GM23338 (cell line): Measurements from ENCODE around the gene MYG1. TPM values are rescaled to one million over a fixed set of nuclear protein-coding genes. Genes with fewer than 3 reads are reported as not detected.
A peak's percentile ranks its signal among the peaks of the same experiment; 100 is the strongest.

ENCODE experiments used
- ATAC-seq: fragments of 200-7000 bp; cut with Tn5 transposase; 3 replicates; pipeline ENCODE4 v1.9.1; 2020
- DNase-seq: peaks from one replicate; pipeline ENCODE4 v3.0.0-alpha.2; 2015; ENCODE audit warnings: low spot score
- H2AFZ ChIP-seq: fragments of 200-600 bp; sonication (generic); 2 replicates; pipeline ENCODE4 v1.8.0; 2016; ENCODE audit warnings: antibody characterized with exemption, mild to moderate bottlenecking, moderate library complexity
- H3F3A ChIP-seq: fragments of 200-600 bp; sonication (generic); replicated peaks from 2 replicates; pipeline ENCODE4 v1.8.0; 2017; ENCODE audit warnings: antibody characterized with exemption, mixed run types, low read depth
- H3K27ac ChIP-seq: fragments of 200-600 bp; sonication (generic); 2 replicates; pipeline ENCODE4 v1.6.1; 2016; ENCODE audit warnings: low read depth
- H3K27me3 ChIP-seq: fragments of 200-600 bp; sonication (generic); 2 replicates; pipeline ENCODE4 v1.8.0; 2016; ENCODE audit warnings: mild to moderate bottlenecking, mixed run types, moderate library complexity; ENCODE audit not compliant: insufficient read depth
- H3K36me3 ChIP-seq: fragments of 200-600 bp; sonication (generic); 2 replicates; pipeline ENCODE4 v1.8.0; 2016; ENCODE audit warnings: mild to moderate bottlenecking; ENCODE audit not compliant: insufficient read depth
- H3K4me1 ChIP-seq: fragments of 200-600 bp; sonication (generic); 2 replicates; pipeline ENCODE4 v1.8.0; 2016; ENCODE audit warnings: mild to moderate bottlenecking, moderate library complexity; ENCODE audit not compliant: insufficient read depth
- H3K4me2 ChIP-seq: fragments of 200-600 bp; sonication (generic); 2 replicates; pipeline ENCODE4 v1.7.1; 2017; ENCODE audit warnings: mixed run types
- H3K4me3 ChIP-seq: fragments of 200-600 bp; sonication (generic); 2 replicates; pipeline ENCODE4 v1.6.1; 2016; ENCODE audit warnings: mixed run types
- H3K79me2 ChIP-seq: fragments of 200-600 bp; sonication (generic); replicated peaks from 2 replicates; pipeline ENCODE4 v1.8.0; 2017; ENCODE audit warnings: mild to moderate bottlenecking; ENCODE audit not compliant: insufficient read depth
- H3K9me2 ChIP-seq: fragments of 200-600 bp; sonication (generic); 2 replicates; pipeline ENCODE4 v1.8.0; 2017; ENCODE audit not compliant: insufficient read depth
- H4K20me1 ChIP-seq: fragments of 200-600 bp; sonication (generic); replicated peaks from 2 replicates; pipeline ENCODE4 v1.8.0; 2017; ENCODE audit warnings: mild to moderate bottlenecking; ENCODE audit not compliant: insufficient read depth
- H3K27ac Mint-ChIP-seq: 2 replicates; pipeline ENCODE4 v1.8.0; 2020; ENCODE audit warnings: inconsistent platforms, mild to moderate bottlenecking, moderate library complexity, mixed read lengths
- H3K27me3 Mint-ChIP-seq: 3 replicates; pipeline ENCODE4 v1.8.0; 2022; ENCODE audit warnings: low read depth, mild to moderate bottlenecking, moderate library complexity, mixed read lengths, inconsistent platforms; ENCODE audit not compliant: insufficient read depth, poor library complexity
- H3K36me3 Mint-ChIP-seq: 3 replicates; pipeline ENCODE4 v1.8.0; 2021; ENCODE audit warnings: low read depth, mild to moderate bottlenecking, inconsistent platforms, moderate library complexity, mixed read lengths
- H3K4me1 Mint-ChIP-seq: 3 replicates; pipeline ENCODE4 v1.8.0; 2020; ENCODE audit warnings: mild to moderate bottlenecking, inconsistent platforms, mixed read lengths
- H3K4me3 Mint-ChIP-seq: 3 replicates; pipeline ENCODE4 v1.8.0; 2021; ENCODE audit warnings: moderate library complexity, mild to moderate bottlenecking, inconsistent platforms, mixed read lengths
- H3K9me3 Mint-ChIP-seq: 3 replicates; pipeline ENCODE4 v1.8.0; 2020; ENCODE audit warnings: moderate library complexity, mild to moderate bottlenecking, inconsistent platforms, mixed read lengths
- CREB1 ChIP-seq: fragments of 250-450 bp; sonication (Bioruptor Pico); IDR thresholded peaks from 2 replicates; pipeline ENCODE4 v1.5.0; 2020; ENCODE audit warnings: low read depth, mild to moderate bottlenecking, moderate library complexity
- EZH2 ChIP-seq: fragments of 200-600 bp; sonication (generic); IDR thresholded peaks from one replicate; pipeline ENCODE4 v1.8.0; 2017; ENCODE audit warnings: antibody characterized with exemption, mild to moderate bottlenecking, low read depth; ENCODE audit not compliant: unreplicated experiment
- EZH2phosphoT487 ChIP-seq: fragments of 200-600 bp; sonication (generic); IDR thresholded peaks from one replicate; pipeline ENCODE4 v1.8.1; 2018; ENCODE audit warnings: antibody characterized with exemption; ENCODE audit not compliant: unreplicated experiment
- JUNB ChIP-seq: IDR thresholded peaks from one replicate; pipeline ENCODE4 v1.6.1; 2016; ENCODE audit warnings: antibody characterized with exemption; ENCODE audit not compliant: unreplicated experiment
- NANOG ChIP-seq: IDR thresholded peaks from 2 replicates; pipeline ENCODE4 v1.6.1; 2016; ENCODE audit warnings: antibody characterized with exemption, borderline replicate concordance
- POLR2AphosphoS5 ChIP-seq: IDR thresholded peaks from 2 replicates; pipeline ENCODE4 v1.6.1; 2016; ENCODE audit warnings: antibody characterized with exemption, low read depth
- STAT1 ChIP-seq: IDR thresholded peaks from one replicate; pipeline ENCODE4 v1.6.1; 2016; ENCODE audit warnings: antibody characterized with exemption; ENCODE audit not compliant: unreplicated experiment
- ZNF114 ChIP-seq: fragments of 250-450 bp; sonication (Bioruptor Pico); IDR thresholded peaks from 2 replicates; pipeline ENCODE4 v1.5.0; 2020; ENCODE audit warnings: mild to moderate bottlenecking, moderate library complexity
- ZNF331 ChIP-seq: fragments of 250-450 bp; sonication (Bioruptor Pico); IDR thresholded peaks from 2 replicates; pipeline ENCODE4 v1.5.0; 2020; ENCODE audit warnings: low read depth, mild to moderate bottlenecking, moderate library complexity
- polyA plus RNA-seq: library from polyadenylated mRNA; unstranded; fragments of >200 nt; fragmentation: Nextera tagmentation; extraction: Ambion mirVana; gene quantifications from 2 replicates; pipeline ENCODE4 v1.2.1, GENCODE V29; 2016
- total RNA-seq: library from RNA; depleted of rRNA; stranded (reverse); fragments of >200 nt; shearing (Covaris generic); gene quantifications from 2 replicates; pipeline ENCODE4 v1.2.3, GENCODE V29; 2014
- TF ChIP-seq, protein P1 (sequence below), 2 experiments: fragments of 200-600 bp in 1 of 2; sonication (generic) in 1 of 2; conservative IDR thresholded peaks; 2 replicates each; pipeline versions ENCODE4 v1.5.1 to v1.6.1; 2016 to 2017; ENCODE audit warnings: antibody characterized with exemption in 2 of 2, low read depth in 2 of 2, mild to moderate bottlenecking in 2 of 2, moderate library complexity in 1 of 2
- TF ChIP-seq, protein P2 (sequence below): IDR thresholded peaks from one replicate; pipeline ENCODE4 v1.6.1; 2018; ENCODE audit warnings: antibody characterized with exemption; ENCODE audit not compliant: unreplicated experiment
- TF ChIP-seq, protein P3 (sequence below): fragments of 250-450 bp; sonication (Bioruptor Pico); IDR thresholded peaks from 2 replicates; pipeline ENCODE4 v1.5.0; 2020; ENCODE audit warnings: mild to moderate bottlenecking, moderate library complexity
- TF ChIP-seq, protein P4 (sequence below): IDR thresholded peaks from 2 replicates; pipeline ENCODE4 v1.6.1; 2016; ENCODE audit warnings: antibody characterized with exemption

Gene MYG1
- total and polyA plus RNA-seq, 2 experiments from 2014 or later = 66.5 to 94.2 TPM

DNA sequence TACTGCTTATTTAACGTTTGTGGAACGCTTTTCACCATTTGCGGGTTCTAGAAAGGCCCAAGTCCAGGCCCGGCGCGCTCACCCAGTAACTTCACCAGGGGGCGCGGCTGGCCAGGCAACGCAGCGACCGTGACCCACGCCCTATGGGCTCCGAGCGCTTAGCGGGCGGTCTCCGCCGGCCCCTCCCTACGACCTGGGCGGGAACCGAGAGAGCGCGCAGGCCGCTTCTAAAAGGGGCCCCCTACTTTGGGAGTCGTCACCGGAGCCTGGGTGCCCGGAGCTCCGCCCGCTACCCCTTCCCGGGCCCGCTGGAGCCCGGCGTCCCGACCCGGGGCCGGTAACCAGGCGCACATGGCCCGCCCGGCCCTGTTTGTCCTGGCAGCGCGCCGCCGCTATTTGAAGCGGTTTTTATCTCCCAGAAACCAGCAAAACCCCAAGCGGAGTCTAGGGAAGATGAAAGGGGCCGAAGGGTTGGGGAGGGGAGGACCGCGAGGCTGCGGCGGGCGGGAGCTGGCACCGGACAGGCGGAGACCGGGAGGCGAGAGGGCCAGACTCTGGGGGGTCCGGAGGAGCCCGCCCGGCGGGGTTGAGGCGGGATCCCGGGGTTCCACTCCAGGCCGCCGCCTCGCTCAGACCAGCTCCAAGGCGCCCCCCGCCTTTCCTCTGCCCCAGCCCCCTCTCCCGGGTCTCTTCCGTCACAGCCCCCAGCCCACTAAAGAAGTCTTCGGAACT lies 25.4 kb downstream of the MYG1 start:
- Histone ChIP-seq H3K4me2 (peak overlapping the region; percentile 85), H3K79me2 (no peaks in the 10 kb centered on the region), H3K9me2 (no peaks in the 10 kb centered on the region), H2AFZ (peak overlapping the region; percentile 98), H4K20me1 (no peaks in the 10 kb centered on the region), H3K4me1 (peaks cover 29% of the 10 kb centered on the region), H3K36me3 (no peaks in the 10 kb centered on the region; the same call in 1 of the 2 replicates), H3K27me3 (peaks cover 78% of the 10 kb centered on the region), H3F3A (peaks cover 16% of the 10 kb centered on the region), H3K4me3 (peak overlapping the region; percentile 85), H3K27ac (no peak overlapping the region)
- ATAC-seq = peak; percentile 51
- no peak for TF ChIP-seq ZNF114 (CRISPR knock-in tag)
- TF ChIP-seq EZH2 = peak; percentile 56
- TF ChIP-seq, protein P1, sequence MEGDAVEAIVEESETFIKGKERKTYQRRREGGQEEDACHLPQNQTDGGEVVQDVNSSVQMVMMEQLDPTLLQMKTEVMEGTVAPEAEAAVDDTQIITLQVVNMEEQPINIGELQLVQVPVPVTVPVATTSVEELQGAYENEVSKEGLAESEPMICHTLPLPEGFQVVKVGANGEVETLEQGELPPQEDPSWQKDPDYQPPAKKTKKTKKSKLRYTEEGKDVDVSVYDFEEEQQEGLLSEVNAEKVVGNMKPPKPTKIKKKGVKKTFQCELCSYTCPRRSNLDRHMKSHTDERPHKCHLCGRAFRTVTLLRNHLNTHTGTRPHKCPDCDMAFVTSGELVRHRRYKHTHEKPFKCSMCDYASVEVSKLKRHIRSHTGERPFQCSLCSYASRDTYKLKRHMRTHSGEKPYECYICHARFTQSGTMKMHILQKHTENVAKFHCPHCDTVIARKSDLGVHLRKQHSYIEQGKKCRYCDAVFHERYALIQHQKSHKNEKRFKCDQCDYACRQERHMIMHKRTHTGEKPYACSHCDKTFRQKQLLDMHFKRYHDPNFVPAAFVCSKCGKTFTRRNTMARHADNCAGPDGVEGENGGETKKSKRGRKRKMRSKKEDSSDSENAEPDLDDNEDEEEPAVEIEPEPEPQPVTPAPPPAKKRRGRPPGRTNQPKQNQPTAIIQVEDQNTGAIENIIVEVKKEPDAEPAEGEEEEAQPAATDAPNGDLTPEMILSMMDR (conservative IDR thresholded peaks at IDR 0.05; ENCODE audit: low read depth in 2 of 2) = peak; percentile 66 to 88
- TF ChIP-seq CREB1 (CRISPR knock-in tag) = 0 out of 2 replicates have a peak, but pooled peaks have one; percentile 41
- TF ChIP-seq ZNF331 (CRISPR knock-in tag) = no peak
- TF ChIP-seq JUNB = no peak
- no peak for TF ChIP-seq STAT1
- TF ChIP-seq, protein P2, sequence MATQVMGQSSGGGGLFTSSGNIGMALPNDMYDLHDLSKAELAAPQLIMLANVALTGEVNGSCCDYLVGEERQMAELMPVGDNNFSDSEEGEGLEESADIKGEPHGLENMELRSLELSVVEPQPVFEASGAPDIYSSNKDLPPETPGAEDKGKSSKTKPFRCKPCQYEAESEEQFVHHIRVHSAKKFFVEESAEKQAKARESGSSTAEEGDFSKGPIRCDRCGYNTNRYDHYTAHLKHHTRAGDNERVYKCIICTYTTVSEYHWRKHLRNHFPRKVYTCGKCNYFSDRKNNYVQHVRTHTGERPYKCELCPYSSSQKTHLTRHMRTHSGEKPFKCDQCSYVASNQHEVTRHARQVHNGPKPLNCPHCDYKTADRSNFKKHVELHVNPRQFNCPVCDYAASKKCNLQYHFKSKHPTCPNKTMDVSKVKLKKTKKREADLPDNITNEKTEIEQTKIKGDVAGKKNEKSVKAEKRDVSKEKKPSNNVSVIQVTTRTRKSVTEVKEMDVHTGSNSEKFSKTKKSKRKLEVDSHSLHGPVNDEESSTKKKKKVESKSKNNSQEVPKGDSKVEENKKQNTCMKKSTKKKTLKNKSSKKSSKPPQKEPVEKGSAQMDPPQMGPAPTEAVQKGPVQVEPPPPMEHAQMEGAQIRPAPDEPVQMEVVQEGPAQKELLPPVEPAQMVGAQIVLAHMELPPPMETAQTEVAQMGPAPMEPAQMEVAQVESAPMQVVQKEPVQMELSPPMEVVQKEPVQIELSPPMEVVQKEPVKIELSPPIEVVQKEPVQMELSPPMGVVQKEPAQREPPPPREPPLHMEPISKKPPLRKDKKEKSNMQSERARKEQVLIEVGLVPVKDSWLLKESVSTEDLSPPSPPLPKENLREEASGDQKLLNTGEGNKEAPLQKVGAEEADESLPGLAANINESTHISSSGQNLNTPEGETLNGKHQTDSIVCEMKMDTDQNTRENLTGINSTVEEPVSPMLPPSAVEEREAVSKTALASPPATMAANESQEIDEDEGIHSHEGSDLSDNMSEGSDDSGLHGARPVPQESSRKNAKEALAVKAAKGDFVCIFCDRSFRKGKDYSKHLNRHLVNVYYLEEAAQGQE = no peak
- TF ChIP-seq POLR2AphosphoS5 = peak; percentile 38; the same call in 1 of the 2 replicates
- TF ChIP-seq, protein P3, sequence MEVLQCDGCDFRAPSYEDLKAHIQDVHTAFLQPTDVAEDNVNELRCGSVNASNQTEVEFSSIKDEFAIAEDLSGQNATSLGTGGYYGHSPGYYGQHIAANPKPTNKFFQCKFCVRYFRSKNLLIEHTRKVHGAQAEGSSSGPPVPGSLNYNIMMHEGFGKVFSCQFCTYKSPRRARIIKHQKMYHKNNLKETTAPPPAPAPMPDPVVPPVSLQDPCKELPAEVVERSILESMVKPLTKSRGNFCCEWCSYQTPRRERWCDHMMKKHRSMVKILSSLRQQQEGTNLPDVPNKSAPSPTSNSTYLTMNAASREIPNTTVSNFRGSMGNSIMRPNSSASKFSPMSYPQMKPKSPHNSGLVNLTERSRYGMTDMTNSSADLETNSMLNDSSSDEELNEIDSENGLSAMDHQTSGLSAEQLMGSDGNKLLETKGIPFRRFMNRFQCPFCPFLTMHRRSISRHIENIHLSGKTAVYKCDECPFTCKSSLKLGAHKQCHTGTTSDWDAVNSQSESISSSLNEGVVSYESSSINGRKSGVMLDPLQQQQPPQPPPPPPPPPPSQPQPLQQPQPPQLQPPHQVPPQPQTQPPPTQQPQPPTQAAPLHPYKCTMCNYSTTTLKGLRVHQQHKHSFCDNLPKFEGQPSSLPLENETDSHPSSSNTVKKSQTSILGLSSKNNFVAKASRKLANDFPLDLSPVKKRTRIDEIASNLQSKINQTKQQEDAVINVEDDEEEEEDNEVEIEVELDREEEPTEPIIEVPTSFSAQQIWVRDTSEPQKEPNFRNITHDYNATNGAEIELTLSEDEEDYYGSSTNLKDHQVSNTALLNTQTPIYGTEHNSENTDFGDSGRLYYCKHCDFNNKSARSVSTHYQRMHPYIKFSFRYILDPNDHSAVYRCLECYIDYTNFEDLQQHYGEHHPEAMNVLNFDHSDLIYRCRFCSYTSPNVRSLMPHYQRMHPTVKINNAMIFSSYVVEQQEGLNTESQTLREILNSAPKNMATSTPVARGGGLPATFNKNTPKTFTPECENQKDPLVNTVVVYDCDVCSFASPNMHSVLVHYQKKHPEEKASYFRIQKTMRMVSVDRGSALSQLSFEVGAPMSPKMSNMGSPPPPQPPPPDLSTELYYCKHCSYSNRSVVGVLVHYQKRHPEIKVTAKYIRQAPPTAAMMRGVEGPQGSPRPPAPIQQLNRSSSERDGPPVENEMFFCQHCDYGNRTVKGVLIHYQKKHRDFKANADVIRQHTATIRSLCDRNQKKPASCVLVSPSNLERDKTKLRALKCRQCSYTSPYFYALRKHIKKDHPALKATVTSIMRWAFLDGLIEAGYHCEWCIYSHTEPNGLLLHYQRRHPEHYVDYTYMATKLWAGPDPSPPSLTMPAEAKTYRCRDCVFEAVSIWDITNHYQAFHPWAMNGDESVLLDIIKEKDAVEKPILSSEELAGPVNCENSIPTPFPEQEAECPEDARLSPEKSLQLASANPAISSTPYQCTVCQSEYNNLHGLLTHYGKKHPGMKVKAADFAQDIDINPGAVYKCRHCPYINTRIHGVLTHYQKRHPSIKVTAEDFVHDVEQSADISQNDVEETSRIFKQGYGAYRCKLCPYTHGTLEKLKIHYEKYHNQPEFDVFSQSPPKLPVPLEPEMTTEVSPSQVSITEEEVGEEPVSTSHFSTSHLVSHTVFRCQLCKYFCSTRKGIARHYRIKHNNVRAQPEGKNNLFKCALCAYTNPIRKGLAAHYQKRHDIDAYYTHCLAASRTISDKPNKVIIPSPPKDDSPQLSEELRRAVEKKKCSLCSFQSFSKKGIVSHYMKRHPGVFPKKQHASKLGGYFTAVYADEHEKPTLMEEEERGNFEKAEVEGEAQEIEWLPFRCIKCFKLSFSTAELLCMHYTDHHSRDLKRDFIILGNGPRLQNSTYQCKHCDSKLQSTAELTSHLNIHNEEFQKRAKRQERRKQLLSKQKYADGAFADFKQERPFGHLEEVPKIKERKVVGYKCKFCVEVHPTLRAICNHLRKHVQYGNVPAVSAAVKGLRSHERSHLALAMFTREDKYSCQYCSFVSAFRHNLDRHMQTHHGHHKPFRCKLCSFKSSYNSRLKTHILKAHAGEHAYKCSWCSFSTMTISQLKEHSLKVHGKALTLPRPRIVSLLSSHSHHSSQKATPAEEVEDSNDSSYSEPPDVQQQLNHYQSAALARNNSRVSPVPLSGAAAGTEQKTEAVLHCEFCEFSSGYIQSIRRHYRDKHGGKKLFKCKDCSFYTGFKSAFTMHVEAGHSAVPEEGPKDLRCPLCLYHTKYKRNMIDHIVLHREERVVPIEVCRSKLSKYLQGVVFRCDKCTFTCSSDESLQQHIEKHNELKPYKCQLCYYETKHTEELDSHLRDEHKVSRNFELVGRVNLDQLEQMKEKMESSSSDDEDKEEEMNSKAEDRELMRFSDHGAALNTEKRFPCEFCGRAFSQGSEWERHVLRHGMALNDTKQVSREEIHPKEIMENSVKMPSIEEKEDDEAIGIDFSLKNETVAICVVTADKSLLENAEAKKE (CRISPR knock-in tag) = no peak
- no peak for TF ChIP-seq NANOG
- TF ChIP-seq, protein P4, sequence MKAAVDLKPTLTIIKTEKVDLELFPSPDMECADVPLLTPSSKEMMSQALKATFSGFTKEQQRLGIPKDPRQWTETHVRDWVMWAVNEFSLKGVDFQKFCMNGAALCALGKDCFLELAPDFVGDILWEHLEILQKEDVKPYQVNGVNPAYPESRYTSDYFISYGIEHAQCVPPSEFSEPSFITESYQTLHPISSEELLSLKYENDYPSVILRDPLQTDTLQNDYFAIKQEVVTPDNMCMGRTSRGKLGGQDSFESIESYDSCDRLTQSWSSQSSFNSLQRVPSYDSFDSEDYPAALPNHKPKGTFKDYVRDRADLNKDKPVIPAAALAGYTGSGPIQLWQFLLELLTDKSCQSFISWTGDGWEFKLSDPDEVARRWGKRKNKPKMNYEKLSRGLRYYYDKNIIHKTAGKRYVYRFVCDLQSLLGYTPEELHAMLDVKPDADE = no peak
- TF ChIP-seq EZH2phosphoT487 = no peak
- Mint-ChIP-seq H3K36me3 (peaks cover 3% of the 10 kb centered on the region), H3K9me3 (no peaks in the 10 kb centered on the region; the same call in 2 of the 3 replicates), H3K27ac (no peak overlapping the region), H3K4me1 (peaks cover 29% of the 10 kb centered on the region), H3K27me3 (peaks cover 66% of the 10 kb centered on the region), H3K4me3 (peak overlapping the region; percentile 75)
- DNase-seq = peak; percentile 95
